Fibroblast of upper back skin (primary cell): ENCODE measurements around the gene IRF2BP2.

Experiments used
- DNase-seq: peaks from one replicate; pipeline ENCODE4 v3.0.0-alpha.2; 2013

Gene IRF2BP2

DNA sequence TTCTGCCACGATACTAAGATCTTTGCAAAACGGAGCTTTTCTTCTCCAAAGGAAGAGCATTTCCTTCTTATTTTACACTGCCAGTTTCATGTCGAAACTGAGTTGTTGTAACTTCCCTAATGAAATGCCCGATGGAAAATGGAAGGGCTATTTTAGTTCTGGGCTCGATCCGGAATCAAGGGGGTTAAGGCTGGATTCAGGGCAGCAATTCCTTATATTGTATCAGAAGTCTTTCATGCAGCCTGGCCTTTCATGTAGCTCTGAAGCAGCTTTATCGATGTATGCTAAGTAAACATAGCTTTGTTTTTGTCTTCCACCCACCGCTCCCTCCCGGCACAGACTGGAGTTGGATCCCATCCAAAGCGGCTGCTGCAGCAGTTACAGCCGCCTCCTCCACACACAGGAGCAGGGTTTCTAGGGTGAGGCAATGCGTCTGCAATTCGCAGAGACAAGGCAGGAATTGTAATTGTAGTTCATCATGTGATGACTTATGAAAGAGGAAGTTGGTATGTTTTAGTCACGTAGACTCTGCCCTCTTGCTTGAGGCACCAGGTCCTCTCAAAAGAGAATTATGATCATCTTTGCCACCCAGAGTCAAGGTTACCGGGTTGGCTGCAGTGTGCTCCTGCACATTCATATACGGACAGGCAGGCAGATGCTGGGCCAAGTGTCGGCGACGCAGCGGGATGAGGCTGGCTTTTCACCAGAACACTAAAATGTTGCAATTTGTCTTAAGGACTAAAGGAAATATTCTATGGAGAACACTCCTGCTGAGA, 2.6 kb upstream of the IRF2BP2 start:
- DNase-seq, result peak; percentile 100

DNA sequence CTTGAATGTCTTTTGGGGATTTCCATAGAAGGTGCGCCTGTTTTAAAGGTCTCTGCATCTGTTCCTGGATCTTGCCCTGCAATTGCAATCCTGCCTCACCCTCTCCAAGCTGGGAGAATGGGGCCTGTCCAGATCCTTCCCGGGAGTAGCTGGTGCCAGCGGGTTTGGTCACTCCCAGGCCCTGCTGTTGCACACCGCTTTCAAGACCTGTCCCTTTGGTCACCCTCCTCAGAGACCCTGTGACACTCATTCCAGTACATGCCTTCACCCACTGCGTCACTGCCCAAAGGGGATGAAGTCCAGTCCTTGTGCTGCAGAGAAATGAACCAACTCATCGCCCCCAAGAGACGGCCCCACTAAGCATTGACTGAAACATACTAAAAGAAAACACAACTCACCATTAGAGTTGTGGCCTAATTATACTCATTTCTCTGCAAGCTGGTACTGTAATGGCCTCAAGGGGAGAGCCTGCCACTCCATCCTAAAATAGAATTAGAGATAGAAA, 1.9 kb upstream of the IRF2BP2 start:
- no peak for DNase-seq

DNA sequence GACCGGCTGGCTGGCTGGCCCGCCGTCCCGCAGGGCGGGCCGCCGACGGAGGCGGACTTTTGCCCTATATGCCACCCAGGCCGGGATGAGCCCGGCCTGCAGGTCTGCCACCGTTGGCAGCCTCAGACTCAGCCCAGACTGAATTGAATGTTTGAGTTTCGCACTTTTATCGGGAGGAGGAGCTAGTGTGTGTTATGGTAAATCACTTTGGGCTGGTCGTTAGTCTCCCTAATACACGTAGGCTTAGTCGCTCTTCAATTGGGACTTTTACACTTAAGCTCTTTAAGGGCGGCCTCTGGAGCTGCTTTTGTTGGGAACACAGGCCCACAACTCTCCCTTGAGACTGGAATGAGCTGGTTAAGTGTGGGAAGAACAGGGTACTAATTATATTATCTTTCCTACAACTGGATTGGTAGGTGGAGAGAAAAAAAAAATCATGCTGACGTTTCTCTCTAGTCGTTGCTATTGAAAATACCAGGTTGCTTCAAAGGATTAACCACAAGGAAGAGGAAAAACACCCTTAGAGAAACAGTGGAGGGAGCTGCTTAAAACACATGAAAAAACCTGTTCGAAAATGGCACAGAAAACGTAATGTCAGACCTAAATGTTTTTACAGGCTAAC, 1.4 kb upstream of the IRF2BP2 start:
- DNase-seq, result peak; percentile 92

DNA sequence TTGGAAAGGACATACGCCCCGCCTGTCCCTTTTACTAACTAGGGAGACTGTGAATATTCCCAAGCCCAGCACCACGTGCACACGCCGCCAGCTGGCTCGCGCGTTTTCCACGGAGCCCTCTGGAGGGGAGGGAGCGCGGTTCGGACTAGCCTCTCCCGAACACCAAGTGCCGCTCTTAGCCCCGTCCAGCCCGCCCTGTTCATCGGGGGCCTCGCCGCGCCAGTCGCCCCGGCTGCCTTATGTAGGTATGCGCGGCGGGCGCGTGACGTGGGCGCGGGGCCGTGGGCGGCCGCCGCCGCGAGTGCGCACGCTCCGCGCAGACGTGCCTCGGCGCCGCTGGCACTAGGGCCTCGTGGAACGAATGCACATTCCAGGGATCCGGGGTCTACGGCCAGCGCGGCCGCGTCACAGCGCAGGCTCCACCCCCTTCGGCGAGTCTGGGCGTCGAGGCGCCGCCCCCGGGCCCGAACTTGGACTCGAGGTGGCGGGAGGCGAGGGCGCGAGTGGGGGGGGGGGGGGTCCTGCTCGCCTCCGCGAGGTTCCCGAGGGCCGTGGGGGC, 767 bp upstream of the IRF2BP2 start:
- peak; percentile 95 for DNase-seq

DNA sequence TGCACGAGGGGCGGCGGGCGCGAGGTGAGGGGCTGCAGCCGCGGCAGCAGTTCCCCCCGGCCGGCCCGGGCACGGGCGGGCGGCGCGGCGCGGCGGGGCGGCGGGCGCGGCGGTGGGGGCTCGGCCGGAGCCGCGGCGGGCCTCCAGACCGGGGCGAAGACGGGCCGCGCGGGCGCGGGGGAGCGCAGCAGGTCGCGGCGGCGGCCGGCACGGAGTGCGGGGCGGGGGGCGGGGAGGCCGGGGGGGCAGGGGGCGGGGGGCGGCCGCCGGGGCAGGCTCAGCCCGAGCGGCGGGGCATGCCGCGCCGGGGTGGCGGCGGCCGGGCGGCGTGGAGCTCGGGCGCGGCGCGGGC, 311 bp downstream of the IRF2BP2 start:
- DNase-seq, result no peak

DNA sequence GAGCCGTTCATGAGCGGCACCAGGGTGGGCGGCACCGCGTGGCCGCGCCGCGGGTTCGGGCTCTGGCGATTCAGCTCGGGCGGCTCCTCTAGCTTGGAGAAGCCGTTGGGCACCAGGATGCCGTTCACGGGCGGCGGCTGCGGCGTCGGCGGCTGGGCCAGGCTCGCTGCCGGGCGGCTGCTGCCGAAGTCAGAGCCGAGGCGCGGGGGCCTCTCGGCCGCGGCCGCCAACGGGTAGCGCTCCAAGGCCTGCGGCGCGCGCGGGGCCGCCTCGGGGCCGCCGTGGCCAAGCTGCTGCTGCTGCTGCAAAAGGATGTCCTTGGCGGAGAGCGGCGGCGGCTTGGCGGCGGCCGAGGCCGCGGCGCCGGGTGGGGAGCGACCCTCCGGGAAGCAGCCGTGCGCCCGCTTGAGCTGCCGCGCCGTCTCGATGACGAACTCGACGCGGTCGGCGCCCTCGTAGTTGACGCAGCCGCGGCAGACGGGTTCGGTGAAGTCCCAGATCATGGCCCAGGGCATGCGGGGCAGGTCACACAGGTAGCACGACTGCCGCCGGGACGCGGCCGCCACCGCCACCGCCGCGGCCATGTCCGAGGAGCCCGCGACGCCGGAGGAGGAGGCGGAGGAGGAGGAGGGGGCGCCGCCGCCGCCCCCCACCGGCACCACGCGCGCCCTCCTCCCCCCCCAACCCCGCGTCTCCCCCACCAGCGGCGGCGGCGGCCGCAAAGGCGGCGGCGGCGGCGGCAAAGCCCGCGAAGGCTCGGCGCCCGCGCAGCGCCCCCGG, 877 bp downstream of the IRF2BP2 start:
- peak; percentile 53 for DNase-seq

DNA sequence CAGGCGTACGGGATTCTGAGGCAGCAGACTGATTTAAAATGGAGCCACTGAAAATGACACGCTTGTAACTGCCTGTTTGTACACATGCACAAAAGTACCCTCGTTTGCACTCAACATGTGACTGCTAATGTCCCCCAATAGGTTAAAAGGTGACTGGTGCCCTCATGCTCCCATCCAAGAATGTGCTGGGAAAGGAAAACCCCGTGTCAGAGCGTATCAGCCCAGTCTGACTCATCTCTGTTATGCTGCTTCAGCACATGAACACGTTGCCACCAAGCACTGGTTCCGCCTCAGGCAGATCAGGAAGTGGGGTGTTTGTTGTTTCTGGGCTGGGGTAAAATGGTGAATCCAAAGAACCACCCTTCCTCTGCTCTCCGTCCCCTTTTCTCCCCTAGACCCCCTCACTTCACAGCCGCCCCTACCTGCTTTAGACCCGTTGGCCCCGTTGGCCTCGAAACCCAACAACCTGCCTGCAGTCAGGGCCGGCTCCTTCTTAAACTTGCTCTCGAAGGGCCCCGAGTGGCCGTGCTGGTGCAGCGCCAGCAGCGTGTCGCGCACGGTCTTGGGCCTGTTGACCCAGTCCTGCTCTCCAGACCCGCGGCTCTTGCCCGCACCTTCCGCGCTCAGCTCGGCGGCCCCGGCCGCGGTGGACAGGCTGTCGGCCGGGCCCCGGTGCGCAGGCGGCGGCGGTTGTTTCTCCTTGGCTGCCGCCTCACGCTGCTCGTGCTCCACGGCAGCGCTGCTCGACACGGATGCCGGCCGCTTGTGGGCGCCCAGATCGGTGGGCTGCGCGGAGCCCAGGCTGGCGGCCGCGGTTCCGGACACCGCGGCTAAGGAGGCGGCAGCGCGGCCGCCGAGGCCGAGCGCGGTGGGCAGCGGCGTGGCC, 1.7 kb downstream of the IRF2BP2 start:
- DNase-seq, result peak; percentile 89

DNA sequence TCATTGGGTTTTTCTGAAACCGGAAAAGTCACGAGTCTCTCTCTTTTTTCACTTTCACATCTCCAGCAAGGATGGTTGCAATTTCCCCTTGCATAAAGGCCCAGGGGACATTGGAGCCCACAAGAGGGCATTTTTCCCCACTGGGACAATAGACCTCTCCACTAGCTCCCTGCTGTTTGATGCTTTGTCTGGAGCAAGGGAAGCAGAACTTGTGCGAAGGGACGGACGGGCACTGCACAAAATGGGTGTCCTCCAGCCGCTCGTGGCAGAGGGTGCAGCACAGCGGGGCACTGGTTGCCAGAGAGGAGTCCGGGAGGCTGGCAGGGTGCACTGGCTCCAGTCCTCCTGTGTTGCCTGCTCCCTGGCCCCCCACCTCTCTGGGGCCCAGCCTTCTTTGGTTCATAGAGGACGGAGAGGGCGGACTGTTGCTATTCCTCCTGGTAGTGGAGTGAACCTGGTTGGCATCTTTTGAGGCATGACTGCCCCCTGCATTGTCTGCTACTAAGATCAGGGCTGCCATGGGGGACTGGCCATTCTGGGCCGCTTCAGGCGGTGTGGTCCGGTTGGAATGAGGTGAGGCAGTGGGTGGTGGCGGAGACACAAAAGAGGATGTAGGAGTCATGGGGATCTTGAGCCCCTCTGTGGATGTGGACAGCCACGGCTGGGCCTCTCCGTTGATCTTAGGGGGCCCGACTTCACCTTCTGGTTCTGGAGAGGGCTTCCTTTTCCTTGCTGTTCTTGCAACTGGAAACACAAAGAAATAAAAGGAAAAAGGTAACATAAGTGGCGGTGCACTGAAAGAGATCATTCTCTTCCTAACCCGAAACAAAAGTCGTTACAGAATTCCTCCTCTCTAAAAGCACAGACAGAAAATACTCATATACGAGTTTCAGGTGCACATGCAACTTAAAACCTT, 2.6 kb downstream of the IRF2BP2 start:
- DNase-seq, result peak; percentile 52

DNA sequence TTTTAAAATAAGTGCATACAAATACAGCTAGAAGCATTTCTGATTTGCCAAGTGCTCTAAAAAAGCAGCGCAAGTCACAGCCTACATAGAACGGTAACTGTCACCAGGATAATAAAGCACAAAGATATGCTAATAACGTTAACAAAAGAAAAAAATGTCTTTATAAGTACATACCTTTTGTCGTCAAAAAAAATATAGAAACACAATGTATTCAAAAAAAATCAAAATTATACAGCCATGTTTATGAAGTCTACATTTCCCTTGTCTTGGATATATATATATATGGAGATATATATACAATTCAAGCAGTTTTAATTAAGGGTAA, 3.2 kb downstream of the IRF2BP2 start:
- no peak for DNase-seq

DNA sequence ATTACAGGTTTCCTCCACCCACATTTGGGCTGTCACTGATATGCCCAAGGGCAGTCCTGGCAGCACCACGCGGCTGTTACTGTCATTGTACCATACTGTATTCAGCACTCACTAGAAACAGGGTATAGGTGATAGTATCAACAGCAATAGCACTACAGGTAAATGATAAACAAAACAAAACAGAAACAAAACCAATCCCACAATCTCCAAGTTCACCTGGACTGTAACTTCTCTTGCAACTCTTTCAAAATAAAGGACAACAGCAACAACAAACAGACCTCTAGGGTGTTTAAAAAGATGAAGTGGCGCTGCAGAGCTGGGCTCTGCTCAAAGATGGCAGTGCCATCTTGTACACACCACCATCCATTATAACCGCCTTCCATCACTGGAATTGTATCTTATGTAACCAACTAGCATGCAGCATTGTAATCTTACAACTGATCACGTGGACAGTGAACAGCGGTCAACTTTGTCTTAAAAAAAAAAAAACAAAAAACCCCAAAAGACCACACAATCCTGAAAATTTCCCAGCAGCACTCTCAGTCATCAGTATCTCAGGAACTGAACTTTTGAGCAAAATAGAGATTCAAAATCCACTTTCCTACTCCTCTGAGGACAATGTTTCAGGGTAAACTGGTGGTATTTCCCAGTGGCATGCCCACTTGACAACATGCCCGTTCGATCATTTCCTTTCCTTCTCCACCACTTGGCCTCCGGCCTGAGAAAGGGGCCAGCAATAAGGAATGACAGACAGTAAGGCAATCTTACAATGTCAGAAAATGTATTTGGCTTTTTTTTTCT, 3.8 kb downstream of the IRF2BP2 start:
- peak; percentile 42 for DNase-seq

DNA sequence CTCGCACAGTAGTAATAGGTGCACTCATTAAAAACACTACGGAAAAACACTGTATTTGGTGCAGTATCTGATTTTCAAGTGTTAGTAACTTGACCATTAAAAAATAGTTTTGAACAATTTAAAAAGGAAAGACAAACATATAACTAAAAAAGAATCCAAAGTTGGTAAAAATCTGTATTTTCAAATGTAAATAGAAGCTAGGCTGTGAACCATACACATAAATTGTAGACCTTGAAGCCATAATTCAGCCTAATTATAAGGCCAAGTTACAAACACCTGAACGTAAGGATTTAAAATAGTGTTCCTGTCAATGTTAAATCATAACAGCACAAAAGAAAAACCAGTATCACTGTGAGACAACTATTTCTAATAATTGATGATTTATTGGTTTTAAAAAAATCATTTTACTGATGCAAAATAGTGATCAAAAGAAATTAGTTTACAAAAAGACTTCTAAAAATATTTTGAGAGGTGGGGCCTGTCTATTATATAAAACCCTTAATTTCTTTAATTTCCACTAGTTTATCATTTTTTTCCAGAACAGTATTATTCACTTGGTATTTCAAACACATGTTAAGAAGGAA, 4.5 kb downstream of the IRF2BP2 start:
- DNase-seq, result no peak

DNA sequence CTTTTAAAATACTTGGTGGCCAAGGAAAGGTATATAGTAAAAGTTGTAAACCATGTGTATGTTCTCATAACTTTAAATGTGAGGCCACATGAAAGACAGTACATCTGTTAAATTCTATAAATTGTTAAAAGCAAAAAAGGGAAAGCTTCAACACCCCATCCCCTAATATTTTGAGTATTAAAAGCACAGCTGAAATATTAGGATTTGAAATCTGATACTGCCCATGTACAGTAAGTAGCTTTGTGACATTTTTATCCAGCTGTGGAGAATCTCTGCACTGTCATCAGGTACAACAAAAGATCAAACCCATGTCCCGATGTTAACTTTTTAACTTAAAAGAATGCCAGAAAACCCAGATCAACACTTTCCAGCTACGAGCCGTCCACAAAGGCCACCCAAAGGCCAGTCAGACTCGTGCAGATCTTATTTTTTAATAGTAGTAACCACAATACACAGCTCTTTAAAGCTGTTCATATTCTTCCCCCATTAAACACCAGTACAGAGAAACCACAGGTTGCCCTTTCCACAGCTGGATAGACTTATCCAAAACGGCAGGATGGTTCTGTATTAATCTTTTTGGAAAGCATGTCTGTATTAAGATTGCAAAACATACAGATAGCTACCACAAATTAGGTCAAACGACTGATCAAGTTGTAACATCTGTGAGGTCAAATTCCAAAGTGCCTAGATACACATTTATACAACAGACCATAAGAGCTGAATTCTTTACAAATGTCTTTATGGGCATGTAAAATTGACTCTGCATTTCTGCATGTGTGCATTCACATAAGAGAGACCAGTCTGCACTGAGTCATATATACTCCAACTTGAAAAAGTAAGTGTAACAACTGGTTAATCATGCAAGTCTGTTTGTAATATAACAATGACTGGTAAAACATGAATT, 5.2 kb downstream of the IRF2BP2 start:
- peak; percentile 65 for DNase-seq

DNA sequence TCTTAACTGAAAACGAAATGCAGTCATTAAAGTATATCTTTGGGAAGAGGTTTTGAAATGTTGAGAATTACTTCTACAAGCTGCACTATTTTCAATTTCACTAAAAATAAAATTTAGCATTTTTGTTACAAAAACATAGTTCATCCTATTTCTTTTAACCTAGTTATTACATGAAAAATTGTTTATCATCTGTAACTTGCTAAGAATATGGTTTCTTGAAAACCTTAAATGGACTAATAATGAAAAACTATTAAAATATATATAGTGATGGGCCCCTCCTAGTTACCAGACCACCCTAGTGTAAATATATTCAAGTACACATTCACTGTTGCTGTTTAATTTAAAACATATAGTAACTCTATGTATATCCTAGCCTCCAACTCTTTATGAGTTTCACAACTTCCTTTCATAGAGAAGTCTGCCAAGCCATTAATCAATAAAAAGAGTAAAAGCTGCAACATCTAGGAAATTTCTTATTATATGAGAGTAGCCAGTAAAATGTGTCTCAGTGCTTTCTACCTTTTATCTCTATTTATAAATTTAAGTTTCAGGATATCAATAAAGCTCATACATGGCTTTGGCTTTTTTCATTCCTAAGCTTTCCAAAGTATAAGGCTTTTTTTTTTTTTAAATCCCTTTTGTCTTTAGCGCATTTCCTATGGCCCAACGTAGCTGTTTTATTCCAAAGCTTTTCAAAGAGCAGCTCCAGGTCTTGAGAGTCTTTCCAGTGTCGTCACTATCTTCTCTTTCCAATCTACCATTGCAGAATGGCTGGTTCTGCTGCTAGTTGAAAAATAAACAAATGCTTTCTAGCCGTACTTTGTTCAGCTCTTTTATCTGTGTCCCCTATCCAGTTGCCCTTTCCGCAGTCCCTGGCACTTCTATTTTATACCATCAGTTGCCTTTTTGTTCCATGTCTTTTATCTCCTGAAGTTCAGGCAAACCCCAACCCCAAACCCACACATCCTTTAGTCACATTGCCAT, 6.5 kb downstream of the IRF2BP2 start:
- peak; percentile 43 for DNase-seq

DNA sequence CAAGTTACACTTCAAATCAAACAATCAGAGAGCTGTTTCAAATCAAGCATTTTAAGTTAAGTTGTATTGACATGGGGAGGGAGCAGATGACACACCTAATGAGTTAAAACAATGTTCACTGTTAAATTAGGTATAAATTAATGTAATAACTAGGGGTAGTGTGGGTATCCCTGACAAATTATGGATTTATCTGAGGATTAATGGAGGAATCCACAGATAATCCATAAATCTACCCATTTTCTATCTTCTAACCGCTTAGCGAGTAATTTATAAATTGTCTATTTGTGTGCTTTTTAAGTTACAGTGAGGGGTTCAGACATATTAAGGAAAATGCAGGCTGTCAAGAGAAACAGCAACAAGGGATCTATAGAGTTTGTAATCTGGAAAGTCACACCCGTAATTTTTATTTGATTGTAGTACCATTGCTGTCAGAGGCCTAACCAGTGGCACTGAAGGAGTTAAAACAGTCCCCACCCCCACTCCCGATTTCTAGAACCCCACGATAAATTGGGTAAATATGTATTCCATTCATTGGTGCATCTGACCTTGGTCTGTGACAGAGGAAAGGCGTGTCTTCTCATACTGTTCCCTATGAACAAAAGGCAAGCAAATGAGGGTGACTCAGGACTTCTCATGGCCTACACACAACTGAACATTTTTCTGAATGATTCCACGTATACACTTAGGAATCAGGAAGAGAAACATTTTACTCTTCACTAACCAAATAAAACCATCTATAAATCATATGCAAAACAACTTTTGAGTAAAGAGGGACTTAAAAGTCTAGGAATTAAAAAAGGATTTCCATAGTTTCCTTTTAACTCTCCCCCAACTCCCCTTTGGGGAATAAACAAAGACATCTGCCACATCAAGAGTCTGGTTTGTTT, 7.4 kb downstream of the IRF2BP2 start:
- DNase-seq, result peak; percentile 95

DNA sequence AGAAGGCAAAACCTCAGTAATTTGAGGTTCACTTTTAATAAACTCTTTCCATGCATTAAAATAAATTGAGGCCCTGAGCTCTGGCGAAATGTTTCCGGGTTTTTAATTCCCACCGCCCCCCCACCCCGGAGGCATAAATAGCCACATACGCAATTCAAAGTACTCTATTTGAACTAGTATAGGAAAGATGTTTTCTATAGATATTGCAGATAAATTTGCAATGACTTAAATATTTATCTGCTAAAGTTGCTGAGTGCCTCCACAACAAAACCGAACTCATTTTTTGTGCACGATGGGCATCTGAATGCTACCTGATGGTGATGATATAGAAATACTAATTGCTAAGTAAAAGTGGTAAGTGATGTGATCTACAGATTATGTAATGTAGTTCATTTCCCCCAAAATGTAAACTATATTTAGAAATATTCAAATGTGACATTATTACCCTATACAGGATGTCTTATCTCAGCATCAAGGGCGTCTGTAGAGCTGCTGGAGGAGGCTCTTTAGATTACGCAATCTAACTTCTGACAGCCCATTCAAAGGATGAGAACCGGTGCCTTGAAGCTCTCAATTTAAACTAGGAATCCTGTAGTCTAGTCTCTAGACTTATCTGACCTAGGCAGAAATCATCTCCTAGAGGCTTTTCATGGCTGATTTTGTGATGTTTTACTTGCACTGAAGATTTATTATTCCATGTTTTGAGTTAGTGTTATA, 8.5 kb downstream of the IRF2BP2 start:
- peak; percentile 56 for DNase-seq
